ENCODE measurements around the gene ZNF654. TPM values are rescaled to one million over a fixed set of nuclear protein-coding genes. Genes with fewer than 3 reads are reported as not detected.
"Not testable (repeated sequence)": the region's sequence is repeated elsewhere in the genome, so short reads cannot be mapped to it uniquely, and the experiment has no call there.

The ZNF654 gene
- total and polyA plus RNA-seq, 2 of the 13 experiments (the other 11 are each of a cell fraction or from before 2014, with no cell fraction given), result 1.8 to 4.1 TPM

- no peak for TF ChIP-seq ZBTB43 (CRISPR knock-in tag; conservative IDR thresholded peaks at IDR 0.05)
- no peak for TF ChIP-seq DNMT3B (CRISPR knock-in tag; conservative IDR thresholded peaks at IDR 0.05)
- TF ChIP-seq ZNF660 (CRISPR knock-in tag; IDR thresholded peaks at IDR 0.05; ENCODE audit: borderline replicate concordance, low read depth), result no peak
- TF ChIP-seq, protein P1, sequence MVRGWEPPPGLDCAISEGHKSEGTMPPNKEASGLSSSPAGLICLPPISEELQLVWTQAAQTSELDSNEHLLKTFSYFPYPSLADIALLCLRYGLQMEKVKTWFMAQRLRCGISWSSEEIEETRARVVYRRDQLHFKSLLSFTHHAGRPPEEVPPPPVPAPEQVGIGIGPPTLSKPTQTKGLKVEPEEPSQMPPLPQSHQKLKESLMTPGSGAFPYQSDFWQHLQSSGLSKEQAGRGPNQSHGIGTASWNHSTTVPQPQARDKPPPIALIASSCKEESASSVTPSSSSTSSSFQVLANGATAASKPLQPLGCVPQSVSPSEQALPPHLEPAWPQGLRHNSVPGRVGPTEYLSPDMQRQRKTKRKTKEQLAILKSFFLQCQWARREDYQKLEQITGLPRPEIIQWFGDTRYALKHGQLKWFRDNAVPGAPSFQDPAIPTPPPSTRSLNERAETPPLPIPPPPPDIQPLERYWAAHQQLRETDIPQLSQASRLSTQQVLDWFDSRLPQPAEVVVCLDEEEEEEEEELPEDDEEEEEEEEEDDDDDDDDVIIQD (CRISPR knock-in tag; IDR thresholded peaks at IDR 0.05; ENCODE audit: low read depth), result no peak
- TF ChIP-seq ISL2 (CRISPR knock-in tag; IDR thresholded peaks at IDR 0.05), result no peak
- no peak for TF ChIP-seq ZNF546 (CRISPR knock-in tag; conservative IDR thresholded peaks at IDR 0.05)
Measured at GRCh38 chr3:88117683-88118082, 58.6 kb downstream of the ZNF654 start (continued).

DNA sequence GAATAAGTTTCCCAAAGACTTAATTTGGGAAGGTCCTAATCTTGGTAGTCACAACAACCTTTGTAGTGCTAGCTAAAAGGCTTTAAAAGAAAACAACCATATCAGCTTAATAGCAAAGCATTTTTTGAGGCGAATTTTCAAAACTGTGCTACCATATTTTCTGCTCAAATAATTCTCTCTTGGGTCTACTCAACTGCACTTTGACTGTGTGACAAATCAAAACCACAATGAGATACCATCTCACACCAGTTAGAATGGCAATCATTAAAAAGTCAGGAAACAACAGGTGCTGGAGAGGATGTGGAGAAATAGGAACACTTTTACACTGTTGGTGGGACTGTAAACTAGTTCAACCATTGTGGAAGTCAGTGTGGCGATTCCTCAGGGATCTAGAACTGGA lies 59.5 kb downstream of the ZNF654 start:
- H3K27me3 ChIP-seq (ENCODE audit: control insufficient read depth in 1 of 2, insufficient read depth in 2 of 2, low read length in 2 of 2); CTCF ChIA-PET (ENCODE audit: low intra/inter-chr PET ratio, low total read pairs); H3K4me1 ChIP-seq (ENCODE audit: insufficient read depth, low read length); ATAC-seq; DNase-seq (ENCODE audit: low spot score); H3K27ac ChIP-seq (ENCODE audit: extremely low read length, insufficient read depth, low read length); H4K20me1 ChIP-seq (ENCODE audit: insufficient read depth, low read length); H3K79me2 ChIP-seq (ENCODE audit: insufficient read depth, low read length); BruUV-seq (replicated peaks); H3K9ac ChIP-seq (ENCODE audit: insufficient read depth, low read depth, low read length); POLR2A ChIA-PET; H2AFZ ChIP-seq (ENCODE audit: low read length); H3K9me3 ChIP-seq (ENCODE audit: low read length); H3K4me2 ChIP-seq (ENCODE audit: low read depth, low read length); H3K4me3 ChIP-seq (replicated peaks in 1 of 3; ENCODE audit: insufficient read depth in 1 of 3, low read depth in 2 of 3, low read length in 3 of 3); intact Hi-C loops (cut with micrococcal nuclease; ENCODE audit: unreplicated experiment); FAIRE-seq: not testable (repeated sequence)
- in situ Hi-C loops (cut with HindIII; ENCODE audit: extremely low pct_ligation_motif_present, low pct_unique_long_range_greater_than_20kb), result loop anchor here (10.0 kb wide), 1 partner anchor 354 kb away; no protein-coding TSS in a partner anchor
- WGBS (ENCODE audit: low lambda C conversion rate), result 86% methylated on average over 1 of the region's 2 CpGs
- peaks cover 0 to 12% of the 10 kb centered on the region in 2 experiments; a peak in 2 of 5 replicates for H3K36me3 ChIP-seq (replicated peaks in 1 of 2; ENCODE audit: control insufficient read depth in 1 of 2, insufficient read depth in 2 of 2, low read length in 2 of 2)

All from HepG2 (cell line).